Measurements from ENCODE around the gene TSC2. TPM values are rescaled to one million over a fixed set of nuclear protein-coding genes. Genes with fewer than 3 reads are reported as not detected.

Gene TSC2
- total and polyA plus RNA-seq, 4 donors, result 36.5 to 146 (median 72.7) TPM

DNA sequence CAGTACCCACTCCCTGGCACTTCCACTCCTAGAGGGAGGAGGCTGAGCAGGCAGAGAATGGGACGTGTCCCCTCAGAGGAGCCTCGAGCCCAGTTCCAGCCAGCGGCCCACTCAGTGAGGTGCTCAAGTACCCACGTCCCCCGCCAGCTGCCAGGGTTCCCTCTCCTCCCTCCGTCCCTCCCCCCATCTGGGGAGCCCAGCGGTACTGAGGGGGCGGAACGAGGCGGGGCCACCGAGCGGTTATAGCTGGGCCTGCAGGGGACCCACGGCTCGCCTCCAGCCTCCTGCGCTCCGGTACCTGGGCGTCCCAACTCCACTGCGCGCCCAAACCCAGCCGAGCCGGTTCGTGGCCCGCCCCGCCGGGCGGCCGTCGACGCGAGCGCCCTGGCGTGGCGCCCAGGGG, 28.3 kb upstream of the TSC2 start, which contains the start of gene NPW:
Gene NPW (plus strand): TSS at position 268 of the 403 bp plus-strand sequence.
- H3K27ac ChIP-seq (ENCODE audit: low read depth in 1 of 2, low read length in 1 of 2), result no peak within 1 kb of the TSS
- H3K9me3 ChIP-seq (ENCODE audit: control insufficient read depth in 4 of 4, insufficient read depth in 3 of 4, low read length in 3 of 4), result no peaks in the 10 kb centered on the region
- no peaks in the 10 kb centered on the region for H3K36me3 ChIP-seq (ENCODE audit: control insufficient read depth in 4 of 4, insufficient read depth in 4 of 4, low read length in 4 of 4)
- no peak for ATAC-seq (ENCODE audit: insufficient read depth, low FRiP score)
- no peak for TF ChIP-seq CTCF (IDR thresholded peaks at IDR 0.05; ENCODE audit: control extremely low read depth, extremely low read depth)
- H3K27me3 ChIP-seq (ENCODE audit: control insufficient read depth in 3 of 3, insufficient read depth in 3 of 3, low read length in 2 of 3), result peaks cover 4 to 7% (median 4%) of the 10 kb centered on the region in 3 donors
- 0 to 2% methylated on average over 19 to 33 of the region's 33 CpGs for WGBS, 2 donors
- peak in 2 of 3 donors; percentile 52 to 62 for DNase-seq
- no peak within 1 kb of the TSS for H3K4me3 ChIP-seq
- H3K9ac ChIP-seq (ENCODE audit: insufficient read depth in 1 of 2, low read length in 2 of 2), result no peak within 1 kb of the TSS
- peaks cover 0 to 27% (median 13%) of the 10 kb centered on the region in 5 donors for H3K4me1 ChIP-seq (ENCODE audit: control insufficient read depth in 5 of 5, insufficient read depth in 5 of 5, low read length in 5 of 5)

GRCh38 chr16:2019921-2020831, 27.6 kb upstream of the TSC2 start:
- Histone ChIP-seq H3K4me3 (no peak overlapping the region), H3K27me3 (ENCODE audit: control insufficient read depth in 3 of 3, insufficient read depth in 3 of 3, low read length in 2 of 3) (peaks cover 4 to 7% (median 4%) of the 10 kb centered on the region in 3 donors), H3K9ac (ENCODE audit: insufficient read depth in 1 of 2, low read length in 2 of 2) (no peak overlapping the region), H3K27ac (ENCODE audit: low read depth in 1 of 2, low read length in 1 of 2) (no peak overlapping the region), H3K4me1 (ENCODE audit: control insufficient read depth in 5 of 5, insufficient read depth in 5 of 5, low read length in 5 of 5) (peaks cover 0 to 27% (median 13%) of the 10 kb centered on the region in 5 donors), H3K36me3 (ENCODE audit: control insufficient read depth in 4 of 4, insufficient read depth in 4 of 4, low read length in 4 of 4) (no peaks in the 10 kb centered on the region), H3K9me3 (ENCODE audit: control insufficient read depth in 4 of 4, insufficient read depth in 3 of 4, low read length in 3 of 4) (no peaks in the 10 kb centered on the region)
- 1 to 2% methylated on average over 76 to 96 of the region's 96 CpGs for WGBS, 2 donors
- ATAC-seq (ENCODE audit: insufficient read depth, low FRiP score) (no peak), DNase-seq (peak in 2 of 3 donors; percentile 58 to 61)
- no peak for TF ChIP-seq CTCF (IDR thresholded peaks at IDR 0.05; ENCODE audit: control extremely low read depth, extremely low read depth)

DNA sequence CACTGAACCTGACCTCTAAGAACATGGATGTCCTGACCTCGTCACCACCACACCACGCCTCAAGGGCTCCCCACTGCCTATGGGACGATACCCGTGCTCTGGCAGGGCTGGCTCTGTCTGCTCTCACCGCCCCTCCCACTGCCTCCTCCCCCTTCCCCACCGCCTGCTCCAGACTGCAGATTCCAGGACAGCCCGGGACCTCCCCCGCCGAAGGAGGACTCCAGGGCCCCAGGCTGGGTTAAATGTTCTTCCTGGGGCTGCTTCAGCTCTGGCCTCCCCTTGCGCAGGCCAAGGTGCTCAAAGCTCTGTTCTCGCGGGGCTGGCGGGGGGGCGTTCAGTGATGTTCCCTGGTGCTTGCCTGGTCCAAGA, 25.1 kb upstream of the TSC2 start:
- Histone ChIP-seq H3K4me1 (ENCODE audit: control insufficient read depth in 5 of 5, insufficient read depth in 5 of 5, low read length in 5 of 5) (peaks cover 0 to 36% (median 13%) of the 10 kb centered on the region in 5 donors), H3K9me3 (ENCODE audit: control insufficient read depth in 4 of 4, insufficient read depth in 3 of 4, low read length in 3 of 4) (no peaks in the 10 kb centered on the region), H3K27ac (ENCODE audit: low read depth in 1 of 2, low read length in 1 of 2) (no peak overlapping the region), H3K36me3 (ENCODE audit: control insufficient read depth in 4 of 4, insufficient read depth in 4 of 4, low read length in 4 of 4) (no peaks in the 10 kb centered on the region), H3K9ac (ENCODE audit: insufficient read depth in 1 of 2, low read length in 2 of 2) (peak overlapping the region in 1 of 2 donors; percentile 79), H3K27me3 (ENCODE audit: control insufficient read depth in 3 of 3, insufficient read depth in 3 of 3, low read length in 2 of 3) (peaks cover 4 to 7% (median 4%) of the 10 kb centered on the region in 3 donors), H3K4me3 (no peak overlapping the region)
- ATAC-seq (ENCODE audit: insufficient read depth, low FRiP score), result no peak
- DNase-seq, result peak in 2 of 3 donors; percentile 72 to 75
- no peak for TF ChIP-seq CTCF (IDR thresholded peaks at IDR 0.05; ENCODE audit: control extremely low read depth, extremely low read depth)
- WGBS, 2 donors, result 2 to 3% methylated on average over 13 to 14 of the region's 14 CpGs
